HG02610 (cell line): Measurements from ENCODE around the gene MFAP2.

ENCODE experiments used
- ATAC-seq: cut with Tn5 transposase; IDR thresholded peaks from one replicate; pipeline ENCODE4 v1.9.1; 2021; ENCODE audit warnings: mild to moderate bottlenecking, moderate library complexity; ENCODE audit not compliant: unreplicated experiment

MFAP2 gene

DNA sequence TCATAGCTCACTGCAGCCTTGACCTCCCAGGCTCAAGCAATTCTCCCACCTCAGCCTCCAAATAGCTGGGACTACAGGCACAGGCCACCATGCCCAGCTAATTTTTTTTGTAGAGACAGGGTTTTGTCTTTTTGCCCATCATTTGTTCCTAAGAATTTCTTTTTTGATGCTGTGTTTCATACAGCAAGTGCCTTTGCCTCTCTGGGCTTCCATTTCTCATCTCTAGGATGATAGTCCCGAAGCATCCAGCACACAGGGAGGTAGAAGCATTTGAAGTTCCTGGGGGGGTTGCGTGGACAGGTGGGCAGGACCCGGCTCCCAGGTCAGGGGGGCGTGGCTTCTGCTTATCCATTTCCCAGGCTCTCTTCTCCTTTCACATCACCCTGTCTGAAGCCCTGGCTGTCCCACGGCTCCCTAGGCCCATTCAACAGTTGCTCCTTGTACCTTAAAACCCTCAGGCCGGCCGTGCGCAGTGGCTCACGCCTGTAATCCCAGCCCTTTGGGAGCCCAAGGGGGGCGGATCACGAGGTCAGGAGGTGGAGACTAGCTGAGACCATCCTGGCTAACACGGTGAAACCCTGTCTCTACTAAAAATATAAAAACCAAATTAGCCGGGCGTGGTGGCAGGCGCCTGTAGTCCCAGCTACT, 27.9 kb upstream of the MFAP2 start:
- ATAC-seq, result no peak

DNA sequence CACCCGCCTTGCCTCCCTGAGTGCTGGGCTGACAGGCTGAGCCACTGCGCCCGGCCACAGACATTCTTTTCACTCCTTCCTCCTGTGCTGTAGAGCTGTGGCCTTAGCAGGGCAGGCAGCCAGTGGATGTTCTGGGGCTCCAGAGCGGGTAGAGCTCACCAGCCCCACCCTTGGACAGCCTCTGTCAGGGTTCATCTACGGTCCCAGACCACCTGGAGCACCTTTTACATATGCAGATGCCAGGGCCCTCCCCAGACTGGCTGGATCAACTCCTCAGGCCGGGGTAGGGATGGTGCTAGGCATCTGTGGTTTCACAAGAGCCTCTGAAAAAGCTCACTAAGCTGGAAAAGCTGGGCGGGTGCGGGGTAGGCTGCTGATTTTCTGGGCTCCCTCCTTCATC, 26.7 kb upstream of the MFAP2 start:
- no peak for ATAC-seq

DNA sequence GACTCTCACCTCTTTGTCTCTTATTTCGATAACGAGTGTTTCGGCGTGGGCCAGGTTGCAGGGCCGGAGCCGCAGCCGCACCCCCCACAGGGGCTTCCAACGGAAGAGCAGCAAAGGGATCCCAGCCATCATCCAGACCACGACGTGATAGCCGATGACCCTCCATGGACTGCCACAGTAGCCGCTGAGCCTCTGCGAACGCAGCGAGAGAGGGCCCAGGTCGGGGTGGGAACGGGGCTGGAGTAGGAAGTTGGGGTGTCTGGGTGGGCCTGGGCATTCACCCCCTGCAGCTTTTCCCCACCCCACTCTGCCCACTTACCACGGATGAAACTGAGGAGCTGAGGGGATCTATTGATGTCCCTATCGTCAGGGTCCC, 24.9 kb upstream of the MFAP2 start:
- ATAC-seq, result no peak

DNA sequence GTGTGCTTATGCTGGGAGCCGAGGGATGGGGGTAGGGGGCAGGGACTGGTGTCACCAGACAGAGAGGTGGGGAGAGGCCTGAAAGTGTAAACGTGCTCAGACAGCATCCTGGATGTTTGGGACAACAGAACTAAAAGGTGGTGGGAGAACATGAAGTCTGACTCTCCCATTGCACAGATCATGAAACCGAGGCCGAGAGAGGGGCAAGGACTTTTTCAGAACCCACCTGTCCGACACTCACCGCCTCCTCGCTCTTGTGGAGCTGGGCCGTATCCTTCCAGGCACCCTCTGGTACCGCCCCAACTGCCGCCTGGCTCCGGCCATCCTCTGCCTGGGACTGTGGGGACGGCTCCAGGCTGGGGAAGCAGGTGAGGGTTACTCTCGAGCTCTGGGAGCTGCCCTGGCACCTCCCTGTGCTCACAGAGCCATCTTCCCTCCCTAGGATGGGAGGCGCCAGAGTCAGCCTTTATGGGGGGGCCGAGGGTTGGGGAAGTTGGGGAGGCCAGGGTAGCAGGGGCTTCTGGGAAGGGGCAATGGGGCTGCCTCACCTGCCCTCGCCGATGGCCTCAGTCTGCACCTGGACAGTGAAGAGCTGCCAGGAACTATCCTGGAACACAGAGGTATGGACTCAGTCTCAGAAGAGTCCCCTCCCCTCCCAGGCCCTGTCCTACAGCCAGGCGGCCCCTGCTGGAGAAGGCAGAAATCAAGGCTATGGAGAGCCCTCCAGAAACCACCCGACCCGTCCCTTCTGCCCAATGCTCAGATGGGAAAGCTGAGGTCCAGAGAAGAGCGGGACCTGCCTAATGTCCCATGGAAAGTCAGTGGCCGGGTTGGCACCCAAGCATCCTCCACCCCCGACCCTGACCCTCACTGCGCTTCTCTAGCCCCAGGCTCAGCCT, 24.3 kb upstream of the MFAP2 start:
- no peak for ATAC-seq

DNA sequence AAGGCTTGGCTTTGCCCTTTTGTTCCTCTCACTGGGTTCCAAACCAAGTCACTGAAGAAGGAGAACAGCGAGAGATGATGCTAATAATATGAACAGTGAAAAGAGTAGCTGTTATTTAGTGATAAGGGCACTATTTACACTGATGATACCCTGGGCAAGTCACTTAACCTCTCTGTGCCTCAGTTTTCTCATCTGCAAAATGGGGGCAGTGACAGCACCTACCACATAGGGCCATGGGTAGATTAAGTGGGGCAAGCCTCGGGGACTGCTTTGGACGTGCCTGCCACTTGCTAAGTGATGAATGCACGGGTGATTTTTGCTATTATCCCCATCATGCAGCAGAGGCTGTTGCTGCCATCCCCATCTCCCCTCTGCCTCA, 22.1 kb upstream of the MFAP2 start:
- no peak for ATAC-seq

DNA sequence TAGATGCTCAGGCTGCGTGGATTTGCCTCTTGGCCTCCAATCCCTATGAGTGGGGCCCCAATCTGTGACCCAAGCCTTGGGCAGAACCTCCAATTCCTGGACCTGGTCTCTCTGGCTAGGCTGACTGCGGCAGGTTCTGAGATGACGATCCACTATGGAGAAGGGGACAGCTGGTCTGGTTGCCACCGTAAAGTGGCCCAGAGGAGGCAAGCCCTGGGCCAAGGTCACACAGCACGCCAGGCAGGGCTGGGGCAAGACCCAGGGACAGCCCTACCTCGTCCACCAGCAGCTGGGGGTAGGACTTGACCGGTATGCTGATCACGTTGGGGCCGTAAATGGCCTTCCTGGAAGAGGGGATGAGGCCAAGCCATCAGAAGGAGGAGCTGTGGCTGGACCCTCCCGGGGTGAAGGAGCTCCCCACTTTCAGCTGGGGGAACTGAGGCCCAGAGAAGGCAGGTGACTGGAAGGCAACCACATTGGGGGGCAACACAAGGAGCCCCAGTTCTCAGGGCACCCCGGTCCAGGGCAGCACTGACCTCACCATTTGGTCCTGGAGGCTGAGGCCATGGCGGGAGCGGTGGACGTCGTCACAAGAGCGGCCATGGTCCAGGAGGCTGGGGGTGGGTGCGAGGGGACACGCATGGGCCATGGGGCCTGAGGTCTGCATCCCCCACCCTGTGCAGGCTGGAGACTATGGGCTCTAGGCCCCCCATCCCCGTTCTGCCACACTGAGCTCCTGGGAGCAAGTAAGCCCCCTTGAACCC, 21.5 kb upstream of the MFAP2 start:
- ATAC-seq, result no peak

DNA sequence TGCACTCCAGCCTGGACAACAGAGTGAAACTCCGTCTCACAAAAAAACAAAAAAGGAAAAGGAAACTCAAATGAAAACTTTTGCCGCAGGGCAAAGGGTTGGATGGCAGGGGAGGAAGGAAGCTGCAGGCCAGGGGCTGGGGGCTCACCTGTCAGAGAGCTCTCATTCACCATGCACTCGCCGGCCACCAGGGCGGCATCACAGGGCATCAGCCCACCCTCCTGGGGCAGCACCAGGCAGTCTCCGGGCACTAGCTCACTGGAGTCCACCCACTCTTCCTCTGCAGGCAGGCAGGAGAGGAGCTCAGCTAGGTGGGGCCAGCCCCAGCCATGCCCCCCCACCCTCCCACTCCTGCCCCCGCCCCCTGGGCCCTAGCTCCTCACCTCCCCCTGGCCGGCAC, 19.4 kb upstream of the MFAP2 start:
- ATAC-seq, result no peak

DNA sequence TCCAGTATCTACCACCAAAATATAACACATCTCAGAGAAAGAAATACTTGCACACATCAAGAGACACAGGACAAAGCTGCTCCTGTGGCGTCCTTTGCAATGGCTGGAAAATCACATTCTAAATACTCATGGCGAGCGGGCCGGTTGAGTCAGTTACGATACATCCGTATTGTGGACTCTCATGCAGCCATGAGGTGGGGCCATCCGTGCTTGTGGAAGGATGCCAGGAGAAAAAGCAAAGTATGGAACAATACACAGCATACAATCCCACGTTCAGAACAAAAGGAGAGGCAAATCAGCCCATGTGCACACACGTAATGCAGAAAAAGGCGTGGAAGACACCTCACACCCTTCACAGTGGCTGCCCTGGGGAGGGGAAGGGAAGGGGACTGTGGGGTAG, 18.2 kb upstream of the MFAP2 start:
- ATAC-seq, result no peak

DNA sequence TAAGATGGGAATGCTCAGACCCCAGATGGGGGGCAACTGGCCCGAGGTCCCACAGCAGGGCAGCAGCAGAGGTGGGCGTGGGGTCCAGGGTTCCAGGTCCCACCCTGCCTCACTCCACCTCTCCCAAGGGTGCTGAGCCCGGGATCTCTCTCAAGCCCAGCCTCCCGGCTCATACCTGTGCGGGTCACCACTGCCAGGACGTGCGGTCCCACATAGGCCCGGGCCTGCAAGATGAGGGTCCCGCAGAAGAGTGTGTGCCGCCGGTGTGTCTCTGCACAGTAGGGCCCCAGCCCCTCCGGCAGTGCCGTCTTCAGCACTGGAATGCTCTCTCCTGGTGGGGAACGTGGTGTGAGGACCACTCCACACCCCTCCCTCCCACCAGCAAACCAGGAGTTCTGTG, 16.4 kb upstream of the MFAP2 start:
- no peak for ATAC-seq

DNA sequence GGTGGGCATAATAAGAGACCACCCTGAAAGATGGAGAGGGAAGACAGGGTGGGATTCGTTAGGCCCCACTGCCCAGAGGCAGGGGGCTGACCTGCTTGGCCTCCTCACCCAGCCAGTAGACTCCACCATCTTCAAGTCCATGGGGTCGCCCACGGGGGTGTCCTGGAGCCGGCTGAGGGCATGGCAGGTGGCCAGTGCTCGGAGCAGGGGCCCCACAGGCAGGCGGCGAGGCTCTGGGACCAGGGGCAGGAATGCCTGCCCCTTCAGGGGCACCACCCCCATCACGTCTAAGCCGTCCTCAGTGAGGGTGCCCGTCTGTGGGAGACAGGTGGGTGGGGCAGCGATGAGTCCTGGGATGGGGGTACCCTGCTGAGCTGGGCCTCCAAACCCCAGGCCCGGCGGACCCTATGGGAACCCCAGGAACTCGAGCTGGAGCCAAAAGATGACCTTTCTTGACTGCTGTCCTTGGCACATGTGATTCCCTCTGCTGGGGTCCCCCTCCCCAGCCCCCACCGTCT, 13.2 kb upstream of the MFAP2 start:
- no peak for ATAC-seq

DNA sequence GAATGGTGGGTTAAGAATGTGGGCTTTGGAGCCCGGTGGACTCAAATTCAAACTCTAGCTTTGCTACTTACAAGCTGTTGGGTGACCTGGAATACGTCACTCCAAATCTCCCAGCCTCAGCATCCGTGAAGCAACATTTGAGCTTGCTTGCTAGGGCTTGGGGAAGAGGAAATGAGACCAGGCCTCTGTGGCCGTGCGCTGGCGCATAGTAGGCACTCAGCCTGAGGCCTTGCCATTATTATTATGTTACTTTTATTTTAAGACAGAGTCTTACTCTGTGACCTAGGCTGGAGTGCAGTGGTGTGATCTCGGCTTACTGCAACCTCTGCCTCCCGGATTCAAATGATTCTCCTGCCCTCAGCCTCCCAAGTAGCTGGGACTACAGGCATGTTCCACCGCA, 12.3 kb upstream of the MFAP2 start:
- ATAC-seq, result no peak

DNA sequence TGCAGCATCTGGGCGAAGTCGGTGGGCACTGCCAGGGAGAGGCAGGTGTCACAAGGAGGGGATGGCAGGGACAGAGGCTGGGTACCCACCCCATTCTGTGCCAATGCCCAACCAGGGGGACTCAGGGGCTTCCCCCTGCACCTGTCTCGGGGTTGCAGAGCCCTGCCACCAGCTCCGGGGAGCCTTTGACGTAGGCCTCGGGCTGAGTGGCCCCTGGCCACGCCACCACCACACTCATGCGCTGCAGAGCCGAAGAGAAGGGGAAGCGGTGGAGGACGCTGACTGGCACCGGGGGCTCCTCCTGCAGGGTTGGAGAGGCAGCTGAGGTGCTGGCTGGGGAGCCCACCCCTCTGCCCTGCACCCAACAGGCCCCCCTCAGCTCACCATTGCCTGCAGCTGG, 11.7 kb upstream of the MFAP2 start:
- ATAC-seq, result no peak

DNA sequence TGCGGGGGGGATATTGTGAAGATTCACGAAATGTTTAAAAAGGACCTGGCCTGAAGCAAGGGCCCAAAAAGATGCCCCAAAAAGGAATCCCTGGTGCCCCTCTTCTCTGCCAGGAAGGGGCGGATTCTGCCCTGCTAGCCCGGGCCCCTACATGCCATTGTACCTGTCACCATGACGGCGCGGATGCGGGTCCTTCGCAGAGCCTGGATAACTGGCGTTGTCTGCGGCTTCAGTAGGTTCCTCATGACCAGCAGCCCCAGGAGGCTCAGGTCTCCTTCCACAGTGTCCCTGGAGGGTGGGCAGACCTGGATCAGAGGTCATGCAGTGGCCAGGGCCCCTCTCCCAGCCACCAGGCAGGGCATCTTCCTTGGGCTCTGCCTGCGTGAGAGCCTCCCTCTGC, 11.2 kb upstream of the MFAP2 start:
- no peak for ATAC-seq

DNA sequence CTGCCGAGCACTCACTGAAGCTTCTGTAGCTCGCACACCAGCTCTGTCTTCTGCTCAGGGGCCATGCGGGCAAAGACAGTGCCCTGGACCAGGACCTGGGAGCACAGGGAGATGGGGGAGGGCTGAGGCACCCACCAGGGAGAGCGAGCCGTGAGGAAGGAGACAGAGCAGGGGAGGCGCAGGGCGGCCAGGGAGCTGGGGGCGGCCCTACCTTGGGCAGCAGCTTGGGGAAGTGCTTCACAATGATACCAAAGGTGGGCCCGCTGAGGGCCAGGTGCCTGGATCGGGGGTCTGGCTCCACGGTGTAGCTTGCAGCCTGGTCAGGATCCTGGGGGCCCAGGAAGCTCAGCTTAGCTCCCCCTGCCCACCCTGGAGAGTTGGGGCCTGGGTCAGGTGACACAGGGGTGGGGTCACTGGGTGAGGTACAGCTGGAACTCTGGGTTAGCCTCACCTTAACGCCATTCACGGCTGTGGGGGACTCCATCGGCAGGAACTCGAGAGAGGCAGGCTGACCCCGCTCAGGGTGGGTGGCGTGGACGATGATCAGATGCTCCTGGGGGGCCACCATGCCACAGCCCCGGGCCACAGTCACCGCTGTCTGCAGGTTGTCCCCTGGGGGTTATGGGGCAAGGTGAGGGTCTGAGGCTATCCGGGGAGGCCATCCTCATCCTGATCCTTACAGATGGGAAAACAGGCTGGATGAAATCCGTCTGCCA, 9.4 kb upstream of the MFAP2 start:
- ATAC-seq, result no peak

DNA sequence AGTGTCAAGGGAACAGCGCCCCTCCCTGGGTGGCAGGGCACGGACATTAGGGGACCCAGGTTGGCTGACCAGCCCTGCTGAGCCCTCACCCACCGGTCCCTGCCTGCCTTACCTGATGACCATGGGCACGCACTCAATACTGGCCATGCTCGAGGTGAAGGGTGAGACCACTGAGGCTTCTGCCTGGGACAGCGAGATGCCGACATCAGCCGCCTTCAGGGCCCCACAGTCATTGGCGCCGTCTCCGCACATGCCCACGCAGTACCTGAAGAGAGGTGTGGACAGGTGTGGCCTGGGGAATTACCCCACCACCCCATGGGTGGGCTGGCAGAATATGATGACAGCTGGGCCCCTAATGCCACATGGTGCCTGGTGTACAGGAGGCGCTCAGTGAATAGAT, 7.8 kb upstream of the MFAP2 start:
- ATAC-seq, result no peak

DNA sequence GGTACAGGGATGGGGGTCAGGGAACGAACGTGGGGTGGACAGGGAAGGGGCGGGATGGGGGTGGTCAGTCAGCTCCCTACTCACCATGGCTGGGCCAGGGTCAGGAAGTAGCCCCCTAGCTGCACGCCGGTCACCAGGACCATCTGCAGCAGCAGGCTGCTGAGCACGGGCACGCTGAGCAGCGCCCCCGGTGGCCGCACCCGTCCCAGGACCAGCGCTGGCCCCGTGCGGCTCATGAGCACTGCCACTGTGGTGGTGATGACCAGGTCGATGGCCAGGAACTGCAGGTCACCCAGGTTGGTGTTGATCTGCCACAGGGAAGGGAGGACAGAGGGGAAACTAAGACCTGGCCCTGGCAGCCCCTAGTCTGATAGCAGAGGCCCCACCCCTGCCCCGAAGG, 6.5 kb upstream of the MFAP2 start:
- no peak for ATAC-seq

DNA sequence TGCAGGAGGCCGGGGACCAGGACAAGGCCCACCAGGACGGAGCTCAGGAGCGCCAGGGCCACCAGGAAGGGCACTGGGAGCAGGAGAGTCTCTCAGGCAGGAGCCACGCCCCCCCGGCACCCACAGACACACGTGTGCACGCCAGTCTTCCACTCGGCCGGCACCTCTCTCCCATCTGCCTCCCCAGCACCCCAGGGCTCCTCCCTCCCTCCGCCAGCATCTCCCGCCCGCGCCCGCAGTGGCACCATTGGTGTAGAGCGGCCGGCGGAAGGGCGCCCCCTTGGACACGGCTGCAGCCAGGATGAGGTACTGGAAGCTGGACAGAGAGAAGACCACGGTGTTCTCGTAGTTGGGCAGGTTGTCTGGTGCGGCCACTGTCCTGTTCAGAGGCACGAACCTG, 6.1 kb upstream of the MFAP2 start:
- ATAC-seq, result no peak

DNA sequence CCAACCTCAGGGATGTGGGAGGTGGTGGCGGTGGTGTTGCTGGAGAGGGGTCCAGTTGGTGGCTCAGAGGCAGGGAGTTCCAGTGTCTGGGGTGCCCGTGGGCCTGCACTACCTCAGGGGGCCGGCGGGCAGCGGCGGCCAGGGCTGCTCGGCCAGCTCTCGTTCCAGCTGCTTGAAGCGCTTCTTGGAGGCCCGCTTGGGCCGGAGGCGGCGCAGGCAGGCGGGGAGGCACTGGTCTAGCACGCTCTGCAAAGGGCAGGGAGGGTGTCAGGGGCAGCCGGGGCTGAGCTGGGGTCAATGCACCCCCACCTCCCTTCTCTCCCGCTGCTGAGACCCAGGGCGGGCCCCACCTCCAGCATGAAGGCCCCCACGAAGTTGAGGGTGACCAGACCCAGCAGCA, 5.7 kb upstream of the MFAP2 start:
- ATAC-seq, result no peak

DNA sequence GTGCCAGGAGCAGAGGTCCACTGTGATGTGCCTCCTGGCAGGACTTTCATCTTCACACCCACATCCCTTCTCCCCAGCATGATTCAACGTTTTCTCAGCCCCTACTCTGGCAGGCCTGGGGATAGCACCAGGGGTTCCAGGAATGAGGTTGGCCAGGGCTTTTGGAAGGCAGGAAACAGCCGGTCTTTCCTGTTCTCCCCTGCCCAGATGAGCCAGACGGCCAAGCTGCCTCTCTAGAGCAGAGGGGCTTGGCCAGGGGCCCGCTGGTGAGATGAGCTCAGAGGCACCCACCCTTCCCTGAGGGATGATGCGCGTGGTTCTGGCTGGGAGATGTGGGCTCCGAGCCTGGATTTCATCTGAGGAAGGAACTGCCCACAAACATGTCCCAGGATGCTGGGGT, 4.3 kb upstream of the MFAP2 start:
- no peak for ATAC-seq

DNA sequence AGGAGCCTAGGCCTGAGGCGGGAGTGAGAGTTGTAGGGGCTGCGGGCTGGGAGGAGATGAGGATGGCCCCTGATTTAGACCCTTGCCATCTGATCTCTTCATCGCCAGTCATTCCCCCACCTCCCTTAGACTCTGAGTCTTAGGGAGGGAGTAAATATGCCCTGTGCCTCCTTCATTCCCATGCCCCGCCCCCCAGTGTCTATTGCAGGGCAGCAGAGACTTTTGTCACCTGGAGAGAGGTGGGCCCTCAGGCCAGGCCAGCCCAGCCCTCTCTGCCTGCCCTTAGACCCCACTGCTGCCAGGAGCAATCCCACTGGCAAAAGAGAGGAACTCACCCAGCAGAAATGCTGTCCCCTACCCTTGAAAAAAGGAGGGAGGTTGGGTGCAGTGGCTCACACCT, 3.2 kb upstream of the MFAP2 start:
- no peak for ATAC-seq

DNA sequence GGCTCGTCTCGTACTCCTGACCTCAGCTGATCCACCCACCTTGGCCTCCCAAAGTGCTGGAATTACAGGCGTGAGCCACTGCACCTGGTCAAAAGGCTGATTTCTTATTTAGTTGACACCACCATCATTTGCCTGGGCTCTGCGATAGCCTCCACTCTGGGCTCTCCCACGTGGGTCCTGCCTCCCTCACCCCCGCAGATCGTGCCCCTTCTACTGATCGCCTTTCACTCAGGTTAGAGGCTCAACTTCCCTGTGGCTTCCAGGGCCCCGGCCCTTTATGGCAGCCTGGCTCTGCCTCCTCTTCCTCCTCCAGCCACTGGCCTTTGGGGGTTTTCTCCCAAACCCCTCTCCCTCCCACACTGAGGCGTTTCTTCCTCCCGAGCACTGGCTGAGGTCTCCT, 2.5 kb upstream of the MFAP2 start:
- no peak for ATAC-seq
